Ishikawa (cell line): ENCODE data around the gene PLD1.

Experiments used
- CEBPB ChIP-seq: IDR thresholded peaks from 2 replicates; pipeline ENCODE4 v1.6.1; 2012
- CREB1 ChIP-seq: IDR thresholded peaks from 2 replicates; pipeline ENCODE4 v1.6.1; 2012; ENCODE audit warnings: low read depth
- EGR1 ChIP-seq: IDR thresholded peaks from 2 replicates; pipeline ENCODE4 v1.6.1; 2012
- EP300 ChIP-seq: IDR thresholded peaks from 2 replicates; pipeline ENCODE4 v1.6.1; 2012; ENCODE audit warnings: borderline replicate concordance
- FOXM1 ChIP-seq: IDR thresholded peaks from 2 replicates; pipeline ENCODE4 v1.6.1; 2012; ENCODE audit warnings: low read depth, borderline replicate concordance
- NFIC ChIP-seq: IDR thresholded peaks from 2 replicates; pipeline ENCODE4 v1.6.1; 2012
- RAD21 ChIP-seq: IDR thresholded peaks from 2 replicates; pipeline ENCODE4 v1.6.1; 2012; ENCODE audit warnings: low read depth
- TAF1 ChIP-seq: IDR thresholded peaks from 2 replicates; pipeline ENCODE4 v1.6.1; 2012; ENCODE audit warnings: low read depth, mild to moderate bottlenecking
- YY1 ChIP-seq: IDR thresholded peaks from 2 replicates; pipeline ENCODE4 v1.6.1; 2012; ENCODE audit warnings: low read depth
- TF ChIP-seq, protein P1 (sequence below): IDR thresholded peaks from 2 replicates; pipeline ENCODE4 v1.6.1; 2012

DNA sequence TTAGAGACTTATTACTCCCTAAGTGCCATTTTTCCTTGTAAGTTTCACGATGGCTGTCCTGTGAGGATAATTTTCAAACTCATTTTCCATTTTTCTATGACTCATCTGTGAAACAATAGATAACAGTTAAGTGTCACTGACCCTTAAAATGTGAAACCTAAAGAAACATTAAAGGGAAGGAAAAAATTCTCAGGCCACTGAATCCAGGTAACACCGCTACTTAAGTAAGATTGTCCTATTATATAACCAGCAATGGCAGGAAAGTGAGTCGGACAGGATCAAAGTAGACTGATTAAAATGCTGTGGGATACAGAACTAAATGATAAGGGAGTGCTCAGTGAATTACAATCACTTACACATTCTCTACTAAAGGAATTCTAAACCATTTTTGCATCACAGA is 12.4 kb downstream of the PLD1 start:
- TF ChIP-seq, protein P1, sequence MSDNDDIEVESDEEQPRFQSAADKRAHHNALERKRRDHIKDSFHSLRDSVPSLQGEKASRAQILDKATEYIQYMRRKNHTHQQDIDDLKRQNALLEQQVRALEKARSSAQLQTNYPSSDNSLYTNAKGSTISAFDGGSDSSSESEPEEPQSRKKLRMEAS = no peak
- TF ChIP-seq YY1 (no peak), EP300 (no peak), CREB1 (no peak), CEBPB (no peak), TAF1 (no peak), NFIC (no peak), FOXM1 (no peak), EGR1 (no peak), RAD21 (no peak)
